GM23248 (cell line): ENCODE measurements around the gene OR2T2.
"Not testable (repeated sequence)": the region's sequence is repeated elsewhere in the genome, so short reads cannot be mapped to it uniquely, and the experiment has no call there.

Source experiments
- EZH2 ChIP-seq: fragments of 200-600 bp; sonication (generic); IDR thresholded peaks from 2 replicates; pipeline ENCODE4 v1.6.1; 2018; ENCODE audit warnings: antibody characterized with exemption, mild to moderate bottlenecking; ENCODE audit not compliant: insufficient read depth, poor library complexity, severe bottlenecking
- EZH2phosphoT487 ChIP-seq: fragments of 200-600 bp; sonication (generic); IDR thresholded peaks from 2 replicates; pipeline ENCODE4 v1.6.1; 2018; ENCODE audit warnings: antibody characterized with exemption, moderate library complexity, mild to moderate bottlenecking, low read depth; ENCODE audit not compliant: insufficient read depth

DNA sequence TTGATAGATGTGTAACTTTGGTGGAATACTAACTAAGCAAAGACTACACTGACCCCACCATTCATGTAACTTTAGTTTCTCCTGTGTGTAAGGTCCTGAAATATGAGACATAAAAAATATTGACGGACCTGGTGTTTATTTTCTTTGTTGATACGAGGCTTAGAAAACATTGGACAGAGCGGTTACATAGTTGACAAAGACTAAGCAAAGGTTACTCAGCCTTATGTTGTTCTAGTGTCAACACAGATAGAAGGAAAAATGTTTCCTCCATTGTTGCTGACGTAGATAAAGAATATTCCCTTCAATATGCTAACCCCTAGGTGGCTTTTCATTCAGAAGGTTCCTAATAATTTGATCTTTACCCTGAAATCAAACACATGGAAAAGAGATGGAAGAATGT is 9.6 kb downstream of the OR2T2 start:
- not testable (repeated sequence) for TF ChIP-seq EZH2, EZH2phosphoT487
